SK-N-SH (cell line): ENCODE measurements around the gene SIN3A. TPM values are rescaled to one million over a fixed set of nuclear protein-coding genes. Genes with fewer than 3 reads are reported as not detected.
"Not testable (repeated sequence)": the region's sequence is repeated elsewhere in the genome, so short reads cannot be mapped to it uniquely, and the experiment has no call there.

ENCODE experiments used
- CTCF ChIA-PET: fragments of 300-600, 350-600 bp; formaldehyde crosslinking; extraction: SDS; loops from one replicate; lab custom pipeline; 2021; lab: Yijun Ruan, JAX
- POLR2A ChIA-PET: fragments of 350-600 bp; sonication (Branson Sonifier 250); formaldehyde crosslinking; extraction: SDS; loops from one replicate; lab custom pipeline; 2020; ENCODE audit warnings: antibody characterized with exemption, inconsistent platforms; lab: Yijun Ruan, JAX
- DNase-seq: peaks from one replicate; pipeline ENCODE4 v3.0.0; 2012
- H2AFZ ChIP-seq: fragments of 200-600 bp; sonication (generic); 2 replicates; pipeline ENCODE4 v1.8.1; 2016; ENCODE audit warnings: antibody characterized with exemption, mild to moderate bottlenecking, low read depth
- H3F3A ChIP-seq: fragments of 200-600 bp; sonication (generic); replicated peaks from 2 replicates; pipeline ENCODE3; 2016; ENCODE audit warnings: antibody characterized with exemption, mild to moderate bottlenecking; ENCODE audit not compliant: insufficient read depth
- H3K27ac ChIP-seq, 2 experiments: fragments of 200-500 bp in 1 of 2; fragments of 200-600 bp in 1 of 2; sonication (Bioruptor generic) in 1 of 2; sonication (generic), shearing (Covaris generic) in 1 of 2; 2 replicates each; pipeline versions ENCODE4 v1.5.1 to v1.6.1; 2014 to 2016; ENCODE audit warnings: low read depth in 2 of 2, inconsistent platforms in 1 of 2, low read length in 1 of 2, mild to moderate bottlenecking in 1 of 2, mixed read lengths in 1 of 2
- H3K27me3 ChIP-seq: fragments of 200-600 bp; sonication (generic), shearing (Covaris generic); 2 replicates; pipeline ENCODE4 v1.6.1; 2016; ENCODE audit warnings: mixed run types; ENCODE audit not compliant: insufficient read depth
- H3K36me3 ChIP-seq, 2 experiments: fragments of 200-500 bp in 1 of 2; fragments of 200-600 bp in 1 of 2; sonication (Bioruptor generic) in 1 of 2; sonication (generic) in 1 of 2; replicated peaks in 1 of 2; 2 replicates each; pipeline versions ENCODE3 to v1.5.1; 2014 to 2016; ENCODE audit warnings: low read length in 1 of 2, mild to moderate bottlenecking in 1 of 2; ENCODE audit not compliant: insufficient read depth in 2 of 2, control insufficient read depth in 1 of 2
- H3K4me1 ChIP-seq, 2 experiments: fragments of 200-500 bp in 1 of 2; fragments of 200-600 bp in 1 of 2; sonication (Bioruptor generic) in 1 of 2; sonication (generic), shearing (Covaris generic) in 1 of 2; 2 replicates each; pipeline versions ENCODE4 v1.5.1 to v1.6.1; 2014 to 2016; ENCODE audit warnings: low read depth in 1 of 2, low read length in 1 of 2, mixed run types in 1 of 2; ENCODE audit not compliant: insufficient read depth in 2 of 2, control insufficient read depth in 1 of 2
- H3K4me2 ChIP-seq: fragments of 200-600 bp; sonication (generic), shearing (Covaris generic); 2 replicates; pipeline ENCODE4 v1.6.1; 2017; ENCODE audit warnings: mixed run types
- H3K4me3 ChIP-seq, 2 experiments: fragments of 200-500 bp in 1 of 2; fragments of 200-600 bp in 1 of 2; sonication (Bioruptor generic) in 1 of 2; sonication (generic), shearing (Covaris generic) in 1 of 2; 2 replicates each; pipeline versions ENCODE4 v1.5.1 to v1.8.1; 2014 to 2016; ENCODE audit warnings: low read depth in 2 of 2, inconsistent platforms in 1 of 2, low read length in 1 of 2, mild to moderate bottlenecking in 1 of 2, mixed read lengths in 1 of 2, moderate library complexity in 1 of 2
- H3K79me2 ChIP-seq: fragments of 200-600 bp; sonication (generic); 2 replicates; pipeline ENCODE4 v1.8.1; 2017; ENCODE audit warnings: mild to moderate bottlenecking; ENCODE audit not compliant: insufficient read depth
- H3K9ac ChIP-seq: fragments of 200-600 bp; sonication (generic); 2 replicates; pipeline ENCODE4 v1.6.1; 2017; ENCODE audit warnings: mixed run types
- H3K9me2 ChIP-seq: fragments of 200-600 bp; sonication (generic); 2 replicates; pipeline ENCODE4 v1.6.1; 2017; ENCODE audit warnings: mixed run types
- H3K9me3 ChIP-seq: fragments of 200-600 bp; sonication (generic); 2 replicates; pipeline ENCODE4 v1.6.1; 2017; ENCODE audit warnings: mixed run types, mild to moderate bottlenecking, moderate library complexity
- H4K20me1 ChIP-seq: fragments of 200-600 bp; sonication (generic); 2 replicates; pipeline ENCODE4 v1.6.1; 2017; ENCODE audit warnings: mild to moderate bottlenecking, mixed run types; ENCODE audit not compliant: insufficient read depth
- EP300 ChIP-seq, 2 experiments: IDR thresholded peaks; 2 replicates each; pipeline versions ENCODE4 v1.4.0 to v1.6.1; 2012; ENCODE audit warnings: borderline replicate concordance in 1 of 2, low read depth in 1 of 2, low read length in 1 of 2
- FOXJ3 ChIP-seq: sonication (generic); formaldehyde crosslinking; IDR thresholded peaks from 2 replicates; pipeline ENCODE4 v1.5.1; 2020; ENCODE audit warnings: mild to moderate bottlenecking, missing genetic modification reagents
- GATA2 ChIP-seq: sonication (generic); formaldehyde crosslinking; IDR thresholded peaks from 2 replicates; pipeline ENCODE4 v1.5.0; 2020; ENCODE audit warnings: mild to moderate bottlenecking, missing genetic modification reagents
- POLR2AphosphoS5 ChIP-seq: IDR thresholded peaks from 2 replicates; pipeline ENCODE4 v1.6.1; 2012; ENCODE audit warnings: low read depth, low read length
- RAD21 ChIP-seq: IDR thresholded peaks from 2 replicates; pipeline ENCODE4 v1.6.1; 2012; ENCODE audit warnings: mild to moderate bottlenecking, low read length
- RFX5 ChIP-seq: IDR thresholded peaks from 2 replicates; pipeline ENCODE4 v1.6.1; 2012; ENCODE audit warnings: mild to moderate bottlenecking, improper control_type of control experiment, low read length
- RXRA ChIP-seq: IDR thresholded peaks from 2 replicates; pipeline ENCODE4 v1.4.0; 2012; ENCODE audit warnings: low read depth, mild to moderate bottlenecking, borderline replicate concordance
- SIN3A ChIP-seq: IDR thresholded peaks from 2 replicates; pipeline ENCODE4 v1.6.1; 2012; ENCODE audit warnings: low read depth, mild to moderate bottlenecking, low read length, moderate library complexity, borderline replicate concordance
- WGBS: methylation state at CpG from one replicate; pipeline ENCODE4 v1.1.6; 2017; ENCODE audit warnings: low lambda C conversion rate; 5-methylcytosine and 5-hydroxymethylcytosine counted together
- polyA plus RNA-seq, 3 experiments: library from polyadenylated mRNA; depleted of rRNA; stranded (reverse); fragments of >200 nt; gene quantifications; 2 replicates each; pipeline ENCODE4 v1.2.3, GENCODE V29; 2012
- TF ChIP-seq, protein P1 (sequence below): IDR thresholded peaks from 2 replicates; pipeline ENCODE4 v1.6.1; 2012; ENCODE audit warnings: mild to moderate bottlenecking, low read depth, low read length, moderate library complexity

Gene SIN3A
- polyA plus RNA-seq, 1 of the 3 experiments (the other 2 are of a cell fraction) = 32.2 TPM

DNA sequence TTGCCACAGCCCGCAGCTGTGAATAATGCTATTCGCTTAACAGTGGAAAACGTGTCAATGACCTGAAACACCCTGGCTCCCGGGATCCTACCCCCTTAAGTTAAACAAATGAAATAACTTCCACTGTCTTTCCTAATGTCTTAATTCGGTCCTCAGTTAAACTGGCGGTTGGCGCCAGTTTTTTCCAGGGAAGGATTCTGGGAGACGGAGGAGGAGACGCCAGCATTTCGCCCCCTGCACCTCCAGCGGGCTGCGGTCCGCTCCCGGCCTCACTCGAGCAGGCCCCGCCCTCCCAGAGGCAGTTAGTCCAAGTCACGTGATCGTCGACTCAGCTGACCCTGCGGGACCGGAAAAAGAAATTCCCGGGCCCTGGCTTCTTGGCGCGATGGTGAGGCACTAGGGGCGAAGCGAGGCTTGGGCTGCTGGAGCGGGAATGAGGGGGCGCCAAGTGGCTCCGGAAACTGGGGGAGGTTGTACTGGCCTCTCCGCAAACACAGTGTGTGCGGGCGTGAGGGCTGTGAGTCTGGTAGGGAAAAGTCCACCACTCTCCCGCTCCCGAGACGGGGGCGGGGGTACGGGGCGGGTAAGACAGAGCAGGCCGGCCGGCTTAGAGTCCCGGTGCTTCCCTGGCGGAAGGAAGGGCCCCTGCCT lies 115.7 kb downstream of the SIN3A start, which contains the start of gene COMMD4 (continued):
- peak in 1 of 2 experiments; percentile 65; a peak in 1 of 4 replicates for TF ChIP-seq EP300 (IDR thresholded peaks at IDR 0.05; ENCODE audit: borderline replicate concordance in 1 of 2, low read depth in 1 of 2, low read length in 1 of 2)
- TF ChIP-seq RFX5 = no peak
- no peak for TF ChIP-seq GATA2
- TF ChIP-seq POLR2AphosphoS5 = peak; percentile 86
- peak; percentile 89 for TF ChIP-seq SIN3A
- TF ChIP-seq, protein P1, sequence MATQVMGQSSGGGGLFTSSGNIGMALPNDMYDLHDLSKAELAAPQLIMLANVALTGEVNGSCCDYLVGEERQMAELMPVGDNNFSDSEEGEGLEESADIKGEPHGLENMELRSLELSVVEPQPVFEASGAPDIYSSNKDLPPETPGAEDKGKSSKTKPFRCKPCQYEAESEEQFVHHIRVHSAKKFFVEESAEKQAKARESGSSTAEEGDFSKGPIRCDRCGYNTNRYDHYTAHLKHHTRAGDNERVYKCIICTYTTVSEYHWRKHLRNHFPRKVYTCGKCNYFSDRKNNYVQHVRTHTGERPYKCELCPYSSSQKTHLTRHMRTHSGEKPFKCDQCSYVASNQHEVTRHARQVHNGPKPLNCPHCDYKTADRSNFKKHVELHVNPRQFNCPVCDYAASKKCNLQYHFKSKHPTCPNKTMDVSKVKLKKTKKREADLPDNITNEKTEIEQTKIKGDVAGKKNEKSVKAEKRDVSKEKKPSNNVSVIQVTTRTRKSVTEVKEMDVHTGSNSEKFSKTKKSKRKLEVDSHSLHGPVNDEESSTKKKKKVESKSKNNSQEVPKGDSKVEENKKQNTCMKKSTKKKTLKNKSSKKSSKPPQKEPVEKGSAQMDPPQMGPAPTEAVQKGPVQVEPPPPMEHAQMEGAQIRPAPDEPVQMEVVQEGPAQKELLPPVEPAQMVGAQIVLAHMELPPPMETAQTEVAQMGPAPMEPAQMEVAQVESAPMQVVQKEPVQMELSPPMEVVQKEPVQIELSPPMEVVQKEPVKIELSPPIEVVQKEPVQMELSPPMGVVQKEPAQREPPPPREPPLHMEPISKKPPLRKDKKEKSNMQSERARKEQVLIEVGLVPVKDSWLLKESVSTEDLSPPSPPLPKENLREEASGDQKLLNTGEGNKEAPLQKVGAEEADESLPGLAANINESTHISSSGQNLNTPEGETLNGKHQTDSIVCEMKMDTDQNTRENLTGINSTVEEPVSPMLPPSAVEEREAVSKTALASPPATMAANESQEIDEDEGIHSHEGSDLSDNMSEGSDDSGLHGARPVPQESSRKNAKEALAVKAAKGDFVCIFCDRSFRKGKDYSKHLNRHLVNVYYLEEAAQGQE = peak; percentile 21; the same call in 1 of the 2 replicates
- no peak for TF ChIP-seq FOXJ3

DNA sequence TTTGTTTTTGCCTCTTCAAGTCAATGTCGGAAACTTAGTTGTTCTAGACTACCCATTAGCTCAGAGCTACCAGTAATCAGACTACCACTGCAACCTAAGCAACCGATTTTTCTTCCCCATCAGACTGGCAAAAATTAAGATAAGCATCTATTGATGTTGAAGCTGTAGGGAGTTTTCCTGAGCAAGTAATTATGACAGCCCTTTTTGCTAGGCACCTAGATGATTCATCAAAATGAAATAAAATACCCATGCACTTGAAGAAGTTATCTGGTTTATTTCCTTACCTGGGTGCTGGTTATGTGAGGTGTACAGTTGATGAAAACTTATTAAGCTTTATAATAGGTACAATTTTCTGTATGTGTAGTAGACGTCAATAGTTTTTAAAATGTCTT lies 116.2 kb downstream of the SIN3A start:
- H3F3A ChIP-seq = no peaks in the 10 kb centered on the region
- DNase-seq = no peak
- peaks cover 0 to 8% of the 10 kb centered on the region in 2 experiments; a peak in 3 of 4 replicates for H3K4me1 ChIP-seq
- peak overlapping the region; percentile 100 for H2AFZ ChIP-seq
- H3K36me3 ChIP-seq = peaks cover 0 to 9% of the 10 kb centered on the region in 2 experiments
- no peaks in the 10 kb centered on the region for H3K9me3 ChIP-seq
- CTCF ChIA-PET = interaction anchor here (1.0 to 1.8 kb wide), 3 partner anchors 12 to 32 kb away, joined by 3 to 4 read pairs (median 4); partner anchors contain the start of gene NEIL1
- H3K27me3 ChIP-seq = no peaks in the 10 kb centered on the region
- peaks cover 17% of the 10 kb centered on the region for H3K79me2 ChIP-seq
- no peak for TF ChIP-seq RAD21
- TF ChIP-seq, protein P1 = no peak
- no peak for TF ChIP-seq RXRA
- TF ChIP-seq, all 33 proteins: peak for 0
- Histone ChIP-seq H4K20me1 (no peaks in the 10 kb centered on the region), H3K4me2 (peak overlapping the region; percentile 93), H3K27ac (peak overlapping the region; percentile 33 to 64; a peak in 3 of 4 replicates), H3K4me3 (peak overlapping the region; percentile 73 to 90), H3K9me2 (no peaks in the 10 kb centered on the region), H3K9ac (peak overlapping the region; percentile 95)
- WGBS = 48% methylated on average over 3 of the region's 3 CpGs
- POLR2A ChIA-PET = interaction anchor here (1.0 to 1.4 kb wide), 2 partner anchors 12 to 34 kb away, joined by 6 to 7 read pairs; partner anchors contain the start of genes MAN2C1 and NEIL1

DNA sequence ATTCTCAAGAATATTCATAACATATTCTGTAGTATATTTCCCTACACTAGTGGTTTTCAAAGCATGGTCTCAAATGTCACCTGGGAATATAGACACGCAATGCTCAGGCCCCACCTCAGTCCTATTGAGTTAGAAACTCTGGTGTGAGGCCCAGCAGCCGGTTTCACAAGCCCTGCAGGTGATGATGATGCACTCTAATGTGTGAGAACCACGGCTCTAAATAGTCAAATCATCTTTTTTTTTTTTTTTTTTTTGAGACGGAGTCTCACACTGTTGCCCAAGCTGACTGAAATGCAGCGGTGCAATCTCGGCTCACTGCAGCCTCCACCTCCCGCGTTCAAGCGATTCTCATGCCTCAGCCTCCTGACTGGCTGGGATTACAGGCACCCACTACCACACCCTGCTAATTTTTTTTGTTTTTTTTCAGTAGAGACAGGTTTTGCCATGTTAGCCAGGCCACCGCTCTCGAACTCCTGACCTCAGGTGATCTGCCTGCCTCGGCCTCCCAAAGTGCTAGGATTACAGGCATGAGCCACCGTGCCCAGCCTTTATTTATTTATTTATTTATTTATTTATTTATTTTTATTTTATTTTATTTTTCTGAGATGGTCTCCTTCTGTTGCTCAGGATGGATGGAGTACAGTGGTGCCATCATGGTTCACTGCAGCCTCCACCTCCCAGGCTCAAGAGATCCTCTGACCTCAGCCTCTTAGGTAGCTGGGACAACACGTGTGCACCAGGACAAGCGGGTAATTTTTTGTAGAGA lies 117.7 kb downstream of the SIN3A start:
- CTCF ChIA-PET = interaction anchor here (1.7 to 1.8 kb wide), 2 partner anchors 15 to 34 kb away, joined by 4 read pairs; no protein-coding TSS in a partner anchor
- H3K4me3 ChIP-seq, H3K4me1 ChIP-seq, H3K9me3 ChIP-seq, H2AFZ ChIP-seq, H3K4me2 ChIP-seq, H3K9ac ChIP-seq, DNase-seq, H3K36me3 ChIP-seq, H3K27ac ChIP-seq, POLR2A ChIA-PET, H4K20me1 ChIP-seq, H3K9me2 ChIP-seq, H3F3A ChIP-seq, H3K27me3 ChIP-seq: not testable (repeated sequence)
- H3K79me2 ChIP-seq = peaks cover 17% of the 10 kb centered on the region
- WGBS = 91% methylated on average over 15 of the region's 15 CpGs

DNA sequence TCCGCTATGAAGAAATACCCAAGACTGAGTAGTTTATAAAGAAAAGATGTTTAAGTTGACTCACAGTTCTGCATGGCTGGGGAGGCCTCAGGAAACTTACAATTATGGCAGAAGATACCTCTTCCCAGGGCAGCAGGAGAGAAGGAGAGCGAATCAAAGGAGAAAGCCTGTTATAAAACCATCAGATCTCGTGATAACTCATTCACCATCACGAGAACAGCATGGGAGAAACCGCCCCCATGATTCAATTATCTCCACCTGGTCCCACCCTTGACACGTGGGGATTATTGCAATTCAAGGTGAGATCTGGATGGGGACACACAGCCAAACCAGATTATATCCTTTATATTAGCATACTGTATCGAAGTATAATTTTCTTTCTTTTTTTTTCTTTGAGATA lies 119.4 kb downstream of the SIN3A start:
- H3K27ac ChIP-seq, H3F3A ChIP-seq, H4K20me1 ChIP-seq, H3K4me2 ChIP-seq, H2AFZ ChIP-seq, H3K9me2 ChIP-seq, POLR2A ChIA-PET, H3K27me3 ChIP-seq, DNase-seq, H3K36me3 ChIP-seq, H3K4me3 ChIP-seq, CTCF ChIA-PET, H3K9ac ChIP-seq, H3K4me1 ChIP-seq, H3K9me3 ChIP-seq: not testable (repeated sequence)
- H3K79me2 ChIP-seq = peaks cover 14% of the 10 kb centered on the region
- WGBS = 54% methylated on average over 7 of the region's 7 CpGs
